Purkinje cell (primary cell): ENCODE results near the gene KDM3B. TPM values are rescaled to one million over a fixed set of nuclear protein-coding genes. Genes with fewer than 3 reads are reported as not detected.

Experiments used
- polyA plus RNA-seq: library from polyadenylated mRNA; unstranded; fragments of >200 nt; fragmentation: Nextera tagmentation; gene quantifications from 2 replicates; pipeline ENCODE4 v1.2.1, GENCODE V29; 2014

The KDM3B gene
- 18.6 and 23.9 TPM in 2 replicates for polyA plus RNA-seq

GRCh38 chr5:138352071-138352721 lies at the start of gene KDM3B:
KDM3B (plus strand) TSS chr5:138352685; CDS start chr5:138352796, 111 bp downstream.

GRCh38 chr5:138331449-138332368 lies 20.8 kb upstream of the KDM3B start, which contains the start of gene CDC25C:
CDC25C (minus strand) TSS chr5:138331804; CDS start chr5:138331180, 624 bp downstream.

GRCh38 chr5:138337685-138338410 lies 14.6 kb upstream of the KDM3B start, which contains the start of gene FAM53C:
FAM53C (plus strand) TSS chr5:138338266; CDS start chr5:138341336, 3,070 bp downstream.

GRCh38 chr5:138438724-138439476 lies 86.4 kb downstream of the KDM3B start, which contains the start of gene REEP2:
REEP2 (plus strand) TSS chr5:138439057; CDS start chr5:138439209, 152 bp downstream.

GRCh38 chr5:138465261-138466124 lies 113.0 kb downstream of the KDM3B start, which contains the start of gene EGR1:
EGR1 (plus strand) TSS chr5:138465479; CDS start chr5:138465762, 283 bp downstream.

Other genes with a start within 250 kb of the KDM3B start
- gene NME5, start 213.3 kb upstream of the KDM3B start, polyA plus RNA-seq: 113 and 125 TPM in 2 replicates
- 95.1 and 95.2 TPM in 2 replicates for gene BRD8, start 174.1 kb upstream of the KDM3B start, polyA plus RNA-seq
- gene KIF20A, start 173.6 kb upstream of the KDM3B start, polyA plus RNA-seq: 0.17 TPM in 1 of 2 replicates, not detected in the other
- 110 and 113 TPM in 2 replicates for gene CDC23, start 139.4 kb upstream of the KDM3B start, polyA plus RNA-seq
- gene GFRA3, start 78.1 kb upstream of the KDM3B start, polyA plus RNA-seq: 2.5 and 6.5 TPM in 2 replicates
- not detected in 2 replicates for gene CDC25C, start 20.9 kb upstream of the KDM3B start, polyA plus RNA-seq
- 2.0 and 6.3 TPM in 2 replicates for gene FAM53C, start 14.4 kb upstream of the KDM3B start, polyA plus RNA-seq
- 42.0 and 65.2 TPM in 2 replicates for gene REEP2, start 86.4 kb downstream of the KDM3B start, polyA plus RNA-seq
- gene EGR1, start 112.8 kb downstream of the KDM3B start, polyA plus RNA-seq: 0.17 and 19.6 TPM in 2 replicates
- 34.8 and 38.8 TPM in 2 replicates for gene ETF1, start 190.6 kb downstream of the KDM3B start, polyA plus RNA-seq
- 208 TPM in 2 replicates for gene HSPA9, start 222.7 kb downstream of the KDM3B start, polyA plus RNA-seq